K562 (cell line): ENCODE results near the gene TOP3A. TPM values are rescaled to one million over a fixed set of nuclear protein-coding genes. Genes with fewer than 3 reads are reported as not detected.
A peak's percentile ranks its signal among the peaks of the same experiment; 100 is the strongest.

Experiments
- ATAC-seq: fragments of 200-7000 bp; cut with Tn5 transposase; 3 replicates; pipeline ENCODE4 v1.9.1; 2020; ENCODE audit warnings: moderate library complexity
- BruUV-seq: library from RNA; stranded (reverse); fragments of 400-500 nt; replicated peaks from 2 replicates; lab custom pipeline; 2021; lab: Mats Ljungman, UMichigan
- CTCF ChIA-PET: fragments of 300-600 bp; formaldehyde crosslinking; extraction: SDS; loops from one replicate; lab custom pipeline; 2021; ENCODE audit warnings: low intra/inter-chr PET ratio; lab: Yijun Ruan, JAX
- POLR2A ChIA-PET: fragments of 300-600, 350-650 bp; sonication (Branson Sonifier 250); formaldehyde crosslinking; extraction: SDS; loops from one replicate; lab custom pipeline; 2021; ENCODE audit warnings: antibody characterized with exemption, inconsistent platforms; lab: Yijun Ruan, JAX
- DNase-seq, 4 experiments: peaks; one replicate each; pipeline versions ENCODE4 v3.0.0 to v3.0.0-alpha.2; 2011 to 2018; ENCODE audit warnings: low spot score in 3 of 4, mixed read lengths in 3 of 4; ENCODE audit errors: extremely low read depth in 1 of 4
- FAIRE-seq: peaks from 2 replicates; lab custom pipeline; 2011; peaks lifted over from hg19 to GRCh38; lab: Jason Lieb, UNC
- H2AFZ ChIP-seq: 2 replicates; pipeline ENCODE4 v1.6.0; 2011; ENCODE audit warnings: low read depth, low read length, control low read depth, inconsistent platforms
- H3K27ac ChIP-seq: fragments of 200-600 bp; 3 replicates; pipeline ENCODE4 v1.8.0; 2011; ENCODE audit warnings: low read depth, mild to moderate bottlenecking, control low read depth, inconsistent platforms, low read length, moderate library complexity, mixed read lengths; ENCODE audit errors: extremely low read depth
- H3K27me3 ChIP-seq, 2 experiments: fragments of 300-600 bp in 1 of 2; 2 replicates in 1 of 2; 3 replicates in 1 of 2; pipeline versions ENCODE4 v1.6.0 to v1.8.0; 2011; ENCODE audit warnings: inconsistent platforms in 2 of 2, low read length in 2 of 2, mild to moderate bottlenecking in 1 of 2, mixed read lengths in 1 of 2, moderate library complexity in 1 of 2; ENCODE audit not compliant: control insufficient read depth in 2 of 2, insufficient read depth in 2 of 2
- H3K36me3 ChIP-seq: fragments of 300-600 bp; 3 replicates; pipeline ENCODE4 v1.8.0; 2011; ENCODE audit warnings: mild to moderate bottlenecking, low read length, inconsistent platforms; ENCODE audit not compliant: control insufficient read depth, insufficient read depth
- H3K4me1 ChIP-seq, 2 experiments: fragments of 200-600 bp in 1 of 2; replicated peaks in 1 of 2; 2 replicates in 1 of 2; 3 replicates in 1 of 2; pipeline versions ENCODE4 v1.5.1 to v1.8.0; 2011; ENCODE audit warnings: inconsistent platforms in 2 of 2, low read length in 2 of 2, mild to moderate bottlenecking in 1 of 2, mixed read lengths in 1 of 2, moderate library complexity in 1 of 2; ENCODE audit not compliant: control insufficient read depth in 2 of 2, insufficient read depth in 2 of 2
- H3K4me2 ChIP-seq: 2 replicates; pipeline ENCODE4 v1.6.1; 2011; ENCODE audit warnings: low read length, control low read depth, inconsistent platforms, mixed read lengths; ENCODE audit not compliant: insufficient read depth
- H3K4me3 ChIP-seq: fragments of 200-600 bp; sonication (generic), shearing (Covaris generic); 2 replicates; pipeline ENCODE4 v1.5.1; 2016; ENCODE audit warnings: control low read depth, inconsistent platforms
- H3K79me2 ChIP-seq: fragments of 200-600 bp; 3 replicates; pipeline ENCODE4 v1.8.0; 2011; ENCODE audit warnings: low read length, inconsistent platforms; ENCODE audit not compliant: control insufficient read depth, insufficient read depth
- H3K9ac ChIP-seq, 2 experiments: 2 replicates each; pipeline versions ENCODE4 v1.6.0 to v1.6.1; 2011; ENCODE audit warnings: low read depth in 2 of 2, low read length in 2 of 2, control low read depth in 1 of 2, inconsistent platforms in 1 of 2, mild to moderate bottlenecking in 1 of 2, mixed read lengths in 1 of 2; ENCODE audit not compliant: insufficient read depth in 1 of 2
- H3K9me1 ChIP-seq: one replicate; pipeline ENCODE4 v1.6.0; 2011; ENCODE audit warnings: inconsistent platforms, mild to moderate bottlenecking, low read length, moderate library complexity; ENCODE audit not compliant: control insufficient read depth, insufficient read depth
- H3K9me3 ChIP-seq: replicated peaks from 2 replicates; pipeline ENCODE4 v1.5.1; 2011; ENCODE audit warnings: low read depth, low read length, inconsistent platforms; ENCODE audit not compliant: control insufficient read depth, insufficient read depth
- H4K20me1 ChIP-seq: replicated peaks from 2 replicates; pipeline ENCODE4 v1.6.1; 2011; ENCODE audit warnings: low read length, inconsistent platforms, mixed read lengths; ENCODE audit not compliant: control insufficient read depth, insufficient read depth
- E2F6 ChIP-seq, 2 experiments: IDR thresholded peaks; 2 replicates each; pipeline ENCODE4 v1.6.1; 2011; ENCODE audit warnings: borderline replicate concordance in 1 of 2, control low read depth in 1 of 2, low read depth in 1 of 2, low read length in 1 of 2, mild to moderate bottlenecking in 1 of 2, mixed read lengths in 1 of 2, moderate library complexity in 1 of 2; ENCODE audit not compliant: insufficient read depth in 1 of 2, insufficient read length in 1 of 2, poor library complexity in 1 of 2, severe bottlenecking in 1 of 2; ENCODE audit errors: extremely low read depth in 1 of 2
- ERF ChIP-seq: fragments of 450-650 bp; formaldehyde crosslinking; IDR thresholded peaks from 2 replicates; pipeline ENCODE4 v1.4.0; 2020; ENCODE audit warnings: mild to moderate bottlenecking, mixed read lengths
- HCFC1 ChIP-seq: IDR thresholded peaks from 2 replicates; pipeline ENCODE4 v1.6.1; 2012; ENCODE audit warnings: low read depth, low read length, improper control_type of control experiment
- MAFK ChIP-seq: IDR thresholded peaks from 2 replicates; pipeline ENCODE4 v1.6.1; 2011; ENCODE audit warnings: low read length, improper control_type of control experiment
- POLR2G ChIP-seq: fragments of 200-400 bp; formaldehyde crosslinking; IDR thresholded peaks from 2 replicates; pipeline ENCODE4 v1.6.1; 2017; ENCODE audit warnings: low read depth, mild to moderate bottlenecking, antibody characterized with exemption, low read length, moderate library complexity
- ZNF146 ChIP-seq: IDR thresholded peaks from one replicate; pipeline ENCODE4 v1.6.1; 2018; ENCODE audit warnings: missing compliant biosample characterization; ENCODE audit not compliant: unreplicated experiment
- ZNF232 ChIP-seq: sonication (generic); formaldehyde crosslinking; IDR thresholded peaks from 2 replicates; pipeline ENCODE4 v1.8.0; 2022; ENCODE audit warnings: mild to moderate bottlenecking, missing genetic modification reagents
- ZNF717 ChIP-seq: fragments of 250-450 bp; sonication (Bioruptor Pico); IDR thresholded peaks from 2 replicates; pipeline ENCODE4 v1.5.0; 2021
- WGBS: fragments of 100-300 bp; shearing (Covaris generic); methylation state at CpG from one replicate; pipeline ENCODE4 v1.1.6; 2016; ENCODE audit warnings: low coverage, mixed read lengths; ENCODE audit not compliant: insufficient coverage; ENCODE audit errors: missing lambda C conversion rate; 5-methylcytosine and 5-hydroxymethylcytosine counted together
- in situ Hi-C: fragments of 300-500 bp; cut with MboI; formaldehyde crosslinking; loops from 4 replicates; pipeline ENCODE4 v1.15.0; 2018; ENCODE audit warnings: inconsistent platforms, mixed read lengths
- intact Hi-C: fragments of 100-400 bp; cut with micrococcal nuclease; formaldehyde crosslinking; loops from 2 replicates; pipeline ENCODE4 v1.14.2; 2022
- polyA plus RNA-seq, 8 experiments: library from polyadenylated mRNA; depleted of rRNA in 4 of 8; stranded (reverse) in 5 of 8; unstranded in 3 of 8; fragments of >200 nt; fragmentation: Nextera tagmentation in 2 of 8; fragmentation: Illumina TruSeq in 1 of 8; extraction: Ambion mirVana in 2 of 8; extraction: Trizol in 1 of 8; gene quantifications; 2 replicates each; pipeline versions ENCODE4 v1.2.1 to v1.2.3, GENCODE V29; 2011 to 2014; ENCODE audit warnings: inconsistent platforms in 1 of 8, missing spikeins in 1 of 8
- total RNA-seq, 7 experiments: library from RNA; depleted of rRNA in 6 of 7; stranded (reverse); fragments of >200 nt in 6 of 7; fragmentation: Illumina TruSeq in 2 of 7; extraction: Trizol in 2 of 7; gene quantifications; 2 replicates each; pipeline versions ENCODE4 v1.2.1 to v1.2.3, GENCODE V29; 2011 to 2021; ENCODE audit warnings: low replicate concordance in 1 of 7

TOP3A gene
- total and polyA plus RNA-seq, 9 of the 15 experiments (the other 6 are each of a cell fraction or from before 2014, with no cell fraction given): 5.2 to 49.7 (median 24.7) TPM

GRCh38 chr17:18322522-18322921, 7.7 kb upstream of the TOP3A start:
- no peaks in the 10 kb centered on the region for H3K9me3 ChIP-seq
- no peak overlapping the region for H3K27ac ChIP-seq
- H3K4me3 ChIP-seq: no peak overlapping the region
- ATAC-seq (no peak), DNase-seq (no peak), FAIRE-seq (no peak)
- H3K79me2 ChIP-seq: peaks cover 14% of the 10 kb centered on the region; the same call in 2 of the 3 replicates
- no peaks in the 10 kb centered on the region for H3K27me3 ChIP-seq
- H3K36me3 ChIP-seq: peaks cover 42% of the 10 kb centered on the region; the same call in 2 of the 3 replicates
- H2AFZ ChIP-seq: no peak overlapping the region
- 96% methylated on average over 6 of the region's 12 CpGs for WGBS
- H3K9me1 ChIP-seq: no peaks in the 10 kb centered on the region
- no peak overlapping the region for H3K9ac ChIP-seq
- ChIA-PET CTCF (no interaction called here), POLR2A (no interaction called here)
- BruUV-seq: no TSS peak
- H4K20me1 ChIP-seq: peaks cover 8% of the 10 kb centered on the region
- H3K4me2 ChIP-seq: no peak overlapping the region
- TF ChIP-seq ZNF232 (CRISPR knock-in tag) (no peak), MAFK (no peak), ZNF717 (no peak), HCFC1 (no peak), ZNF146 (CRISPR knock-in tag) (no peak), ERF (CRISPR knock-in tag) (no peak), POLR2G (0 out of 2 replicates have a peak, but pooled peaks have one; percentile 28), E2F6 (IDR thresholded peaks at IDR 0.05; ENCODE audit: borderline replicate concordance in 1 of 2, extremely low read depth in 1 of 2, insufficient read depth in 1 of 2, insufficient read length in 1 of 2, low read depth in 1 of 2, low read length in 1 of 2, poor library complexity in 1 of 2, severe bottlenecking in 1 of 2) (no peak)
- peaks cover 7 to 17% of the 10 kb centered on the region in 2 experiments; a peak in 4 of 5 replicates for H3K4me1 ChIP-seq
- intact Hi-C loops (loop anchor here (10.0 kb wide), 1 partner anchor 178 kb away; no protein-coding TSS in a partner anchor), in situ Hi-C loops (no loop called here)
